GM19328 (cell line): ENCODE results near the gene IGFBP1.
"Not testable (repeated sequence)": the region's sequence is repeated elsewhere in the genome, so short reads cannot be mapped to it uniquely, and the experiment has no call there.

ENCODE experiments used
- ATAC-seq: cut with Tn5 transposase; IDR thresholded peaks from one replicate; pipeline ENCODE4 v1.9.1; 2021; ENCODE audit warnings: mild to moderate bottlenecking, moderate library complexity; ENCODE audit not compliant: unreplicated experiment

The IGFBP1 gene

DNA sequence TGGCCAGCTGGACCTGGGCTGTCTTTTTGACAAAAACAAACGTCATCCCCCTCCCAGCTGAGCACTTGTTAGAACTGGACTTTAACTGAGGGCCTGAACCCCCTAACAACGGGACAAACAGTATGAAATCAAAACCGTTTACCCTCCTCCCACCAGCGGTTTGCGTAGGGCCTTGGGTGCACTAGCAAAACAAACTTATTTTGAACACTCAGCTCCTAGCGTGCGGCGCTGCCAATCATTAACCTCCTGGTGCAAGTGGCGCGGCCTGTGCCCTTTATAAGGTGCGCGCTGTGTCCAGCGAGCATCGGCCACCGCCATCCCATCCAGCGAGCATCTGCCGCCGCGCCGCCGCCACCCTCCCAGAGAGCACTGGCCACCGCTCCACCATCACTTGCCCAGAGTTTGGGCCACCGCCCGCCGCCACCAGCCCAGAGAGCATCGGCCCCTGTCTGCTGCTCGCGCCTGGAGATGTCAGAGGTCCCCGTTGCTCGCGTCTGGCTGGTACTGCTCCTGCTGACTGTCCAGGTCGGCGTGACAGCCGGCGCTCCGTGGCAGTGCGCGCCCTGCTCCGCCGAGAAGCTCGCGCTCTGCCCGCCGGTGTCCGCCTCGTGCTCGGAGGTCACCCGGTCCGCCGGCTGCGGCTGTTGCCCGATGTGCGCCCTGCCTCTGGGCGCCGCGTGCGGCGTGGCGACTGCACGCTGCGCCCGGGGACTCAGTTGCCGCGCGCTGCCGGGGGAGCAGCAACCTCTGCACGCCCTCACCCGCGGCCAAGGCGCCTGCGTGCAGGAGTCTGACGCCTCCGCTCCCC lies at the start of gene IGFBP1:
TSS of gene IGFBP1 (plus strand) at position 304 of the 808 bp plus-strand sequence. CDS start at position 469, 165 bp downstream.
- no peak for ATAC-seq

DNA sequence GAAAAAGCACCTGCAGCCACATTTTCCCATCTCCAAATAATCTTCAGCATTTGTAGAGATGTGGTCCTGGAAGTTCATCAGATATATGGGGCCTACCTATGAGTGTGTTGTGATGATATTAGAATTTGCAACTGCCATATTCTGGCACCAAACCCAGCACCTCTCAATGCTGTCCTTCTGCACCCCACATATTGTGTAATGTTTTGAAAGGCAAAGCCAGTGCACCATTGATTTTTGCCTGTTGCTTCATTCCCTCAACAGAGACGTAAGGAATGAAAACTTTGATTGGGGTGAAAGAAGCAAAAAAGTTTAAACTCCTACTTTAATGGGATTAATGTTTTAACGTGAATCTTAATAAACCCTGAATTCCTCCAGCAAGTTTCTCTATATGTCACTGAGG lies 49.4 kb upstream of the IGFBP1 start:
- not testable (repeated sequence) for ATAC-seq

DNA sequence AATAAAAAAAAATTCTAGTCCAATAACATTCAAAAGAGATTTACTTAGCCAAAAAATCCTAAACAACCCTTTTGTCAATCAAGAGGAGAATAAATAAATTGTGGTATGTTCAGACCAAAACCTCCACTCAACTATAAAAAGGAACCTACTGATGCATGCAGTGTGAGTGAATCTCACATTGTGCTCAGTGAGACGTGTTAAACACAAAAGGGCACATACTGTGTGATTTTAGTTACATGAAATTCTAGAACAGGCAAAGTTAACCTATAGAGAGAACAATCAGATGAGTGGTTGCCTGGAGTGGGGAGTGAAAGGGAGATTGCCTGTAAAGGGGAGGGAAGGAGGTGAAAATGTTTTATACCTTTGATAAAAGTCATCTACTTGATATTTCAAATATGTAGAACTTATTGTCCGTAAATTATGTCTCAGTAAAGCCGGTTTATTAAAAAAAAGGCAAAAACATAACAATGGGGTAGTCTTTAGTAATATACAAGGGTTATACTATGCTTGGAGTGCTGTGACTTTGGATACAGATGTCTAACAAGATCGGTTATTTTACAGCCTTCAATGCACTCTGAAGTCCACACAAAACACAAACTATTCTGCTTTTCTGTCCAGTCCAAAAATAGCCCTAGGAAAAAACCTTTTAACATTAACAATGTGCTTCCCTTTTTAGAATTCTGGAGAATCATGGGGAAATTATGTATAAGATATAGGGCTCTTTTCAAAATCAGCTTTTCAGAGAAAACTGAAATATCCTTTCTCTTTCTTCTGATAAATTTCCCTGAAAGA lies 46.2 kb upstream of the IGFBP1 start:
- ATAC-seq, result not testable (repeated sequence)

DNA sequence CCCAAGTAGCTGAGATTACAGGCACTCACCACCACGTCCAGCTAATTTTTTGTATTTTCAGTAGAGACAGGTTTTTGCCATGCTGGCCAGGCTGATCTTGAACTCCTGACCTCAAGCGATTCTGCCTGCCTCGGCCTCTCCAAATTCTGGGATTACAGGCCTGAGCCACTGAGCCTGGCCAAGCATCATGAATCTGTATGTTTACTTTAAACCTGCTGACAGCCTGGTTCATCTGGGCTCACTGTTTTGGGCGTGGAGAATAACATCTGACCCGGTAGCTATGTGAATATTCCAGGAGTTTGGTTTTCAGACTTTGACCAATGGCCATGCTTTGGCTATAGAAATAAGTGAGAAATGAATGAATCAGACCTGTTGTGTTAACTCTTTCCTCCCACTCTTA lies 41.8 kb upstream of the IGFBP1 start:
- not testable (repeated sequence) for ATAC-seq

DNA sequence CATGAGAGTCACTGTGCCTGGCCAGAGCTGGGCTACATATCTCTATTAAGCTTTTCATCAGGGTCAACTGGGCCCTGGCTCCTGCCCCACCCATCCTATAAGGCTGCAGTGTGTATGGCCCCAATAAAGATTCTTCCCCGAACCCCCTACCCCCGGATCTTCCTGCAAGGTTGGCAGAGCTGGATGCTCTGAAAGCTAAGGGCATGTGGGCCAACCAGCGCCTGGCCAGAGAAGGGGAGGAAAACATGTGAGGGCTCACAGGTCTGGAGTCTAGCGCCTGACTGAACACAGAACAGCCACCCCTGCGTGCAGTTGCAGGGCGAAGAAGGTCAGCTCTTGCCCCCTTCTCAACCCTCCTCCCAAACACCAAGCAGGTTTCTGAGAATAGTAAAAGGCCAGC lies 39.6 kb upstream of the IGFBP1 start:
- ATAC-seq, result not testable (repeated sequence)

DNA sequence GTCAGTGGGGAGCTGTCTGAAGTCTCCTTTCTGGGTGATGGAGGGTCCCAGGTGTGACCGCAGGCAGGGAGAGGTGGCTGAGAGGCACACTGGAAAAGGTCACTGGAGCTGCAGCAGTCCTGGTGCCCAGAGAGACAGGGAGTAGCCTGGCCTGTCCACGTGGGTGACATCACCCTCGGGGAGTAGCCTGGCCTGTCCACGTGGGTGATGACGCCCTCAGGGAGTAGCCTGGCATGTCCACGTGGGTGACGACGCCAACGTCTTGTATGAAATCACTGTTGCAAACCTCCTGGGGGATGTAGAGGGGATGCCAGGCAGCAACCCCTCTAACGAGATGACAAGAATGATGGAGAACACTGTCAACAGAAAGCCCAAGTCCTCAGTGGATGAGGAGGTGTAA lies 35.3 kb upstream of the IGFBP1 start:
- not testable (repeated sequence) for ATAC-seq

DNA sequence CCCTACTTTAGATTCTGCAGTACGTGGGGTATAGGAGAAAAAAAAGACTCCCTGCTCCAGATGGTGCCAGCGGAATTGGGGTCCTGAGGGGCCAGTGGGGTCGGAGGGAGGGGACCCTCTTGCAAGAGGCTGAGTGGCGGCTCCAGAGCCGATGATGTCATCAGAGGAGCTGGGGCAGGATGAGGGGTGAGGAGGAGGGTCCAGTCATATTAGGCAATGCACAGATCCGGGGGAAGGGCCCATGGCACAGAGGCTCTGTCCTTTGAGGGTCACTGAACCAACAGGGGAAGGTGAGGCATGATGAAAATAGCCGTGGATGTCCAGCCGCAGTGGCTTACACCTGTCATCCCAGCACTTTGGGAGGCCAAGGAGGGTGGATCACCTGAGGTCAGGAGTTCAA lies 34.8 kb upstream of the IGFBP1 start:
- ATAC-seq, result not testable (repeated sequence)

DNA sequence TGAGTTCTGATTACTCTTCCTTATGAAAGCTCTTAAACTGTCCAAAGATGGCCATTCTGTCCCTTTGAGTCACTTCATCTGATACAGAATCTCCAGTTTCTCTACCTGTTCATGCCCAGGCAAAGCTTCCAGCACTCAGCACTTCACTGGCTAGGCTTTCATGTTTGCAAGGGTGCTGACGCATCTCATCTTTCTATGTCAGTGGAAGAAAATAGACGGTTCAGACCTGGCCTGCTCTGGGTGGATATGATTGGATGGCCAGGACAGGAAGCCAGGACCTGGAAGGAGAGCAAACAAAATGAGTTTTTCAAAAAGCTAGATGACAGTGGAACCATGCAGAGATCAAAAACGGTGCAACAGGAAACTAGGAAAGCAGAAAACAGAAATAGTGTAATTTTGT lies 32.6 kb upstream of the IGFBP1 start:
- ATAC-seq, result not testable (repeated sequence)

DNA sequence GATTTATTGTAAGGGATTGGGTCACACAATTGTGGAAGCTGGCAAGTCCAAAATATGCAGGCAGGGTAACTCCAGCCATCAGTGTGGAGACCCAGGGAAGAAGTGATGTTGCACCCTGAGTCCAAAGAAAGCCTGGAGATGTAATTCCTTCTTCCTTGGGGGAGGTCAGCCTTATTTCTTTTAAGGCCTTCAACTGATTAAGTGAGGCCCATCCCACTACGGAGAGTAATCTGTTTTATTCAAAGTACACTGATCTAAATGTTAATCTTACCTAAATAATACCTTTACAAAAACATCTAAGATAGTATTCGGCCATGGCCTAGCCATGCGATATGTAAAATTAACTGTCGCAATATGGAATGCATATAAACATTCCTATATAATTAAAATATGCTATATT lies 31.4 kb upstream of the IGFBP1 start:
- not testable (repeated sequence) for ATAC-seq

DNA sequence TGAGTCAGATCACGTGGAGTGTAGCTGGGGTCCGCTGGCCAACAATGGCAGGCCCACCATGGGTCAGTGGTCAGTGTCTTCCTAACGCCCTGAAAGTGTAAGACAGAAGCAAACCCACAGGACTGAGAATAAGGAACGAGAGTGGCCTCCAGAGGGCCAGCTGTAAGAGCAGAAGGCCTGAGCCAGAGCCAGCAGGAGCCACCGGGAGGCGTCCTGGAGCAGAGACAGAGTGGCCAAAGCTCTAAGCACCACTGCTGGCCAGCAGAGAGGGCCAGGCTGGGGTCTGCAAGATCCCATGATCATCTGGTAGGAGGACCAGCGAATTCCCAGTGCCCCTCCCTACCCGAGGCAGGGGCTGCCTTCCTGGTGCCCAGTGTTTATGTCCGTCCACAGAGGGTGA lies 24.6 kb upstream of the IGFBP1 start:
- ATAC-seq, result no peak

DNA sequence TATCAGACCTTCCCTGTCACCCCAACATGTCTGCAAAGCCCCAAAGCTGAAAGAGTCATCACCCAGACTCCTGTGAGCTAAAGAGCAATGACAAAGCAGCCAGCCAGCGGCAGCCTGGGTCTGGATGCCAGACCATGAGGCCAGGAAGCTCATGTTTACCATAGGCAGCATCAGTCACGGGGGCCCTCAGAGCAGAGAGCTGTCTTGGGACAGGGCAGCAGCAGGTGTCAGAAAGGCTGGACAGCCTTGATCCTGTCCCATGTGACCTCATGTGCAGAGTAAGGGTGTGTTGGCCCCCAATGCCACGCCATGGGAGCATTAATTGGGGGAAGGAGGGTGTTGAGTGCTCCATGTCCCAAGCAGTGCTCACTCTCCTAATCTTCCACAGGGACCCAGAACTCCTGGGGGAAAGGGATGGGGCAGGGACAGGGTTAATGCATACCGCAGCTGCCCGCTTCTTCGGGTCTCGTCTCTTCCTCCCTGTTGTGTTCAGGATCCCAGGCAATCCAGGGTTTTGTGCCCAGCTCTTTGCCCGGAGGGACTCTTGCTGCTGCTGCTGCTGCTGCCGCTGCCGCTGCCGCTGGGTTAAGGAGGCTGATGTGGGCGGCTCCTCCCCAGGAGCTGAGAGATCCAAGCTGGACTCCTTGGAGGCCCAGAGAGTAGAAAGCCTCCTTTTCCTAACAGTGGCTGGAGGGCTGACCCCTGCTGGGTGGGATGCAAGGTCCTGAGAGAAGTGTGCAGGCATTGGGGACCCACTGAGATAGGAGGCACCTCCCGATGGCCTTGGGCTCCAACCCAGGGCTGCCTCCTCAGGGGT lies 22.5 kb upstream of the IGFBP1 start:
- ATAC-seq, result no peak

DNA sequence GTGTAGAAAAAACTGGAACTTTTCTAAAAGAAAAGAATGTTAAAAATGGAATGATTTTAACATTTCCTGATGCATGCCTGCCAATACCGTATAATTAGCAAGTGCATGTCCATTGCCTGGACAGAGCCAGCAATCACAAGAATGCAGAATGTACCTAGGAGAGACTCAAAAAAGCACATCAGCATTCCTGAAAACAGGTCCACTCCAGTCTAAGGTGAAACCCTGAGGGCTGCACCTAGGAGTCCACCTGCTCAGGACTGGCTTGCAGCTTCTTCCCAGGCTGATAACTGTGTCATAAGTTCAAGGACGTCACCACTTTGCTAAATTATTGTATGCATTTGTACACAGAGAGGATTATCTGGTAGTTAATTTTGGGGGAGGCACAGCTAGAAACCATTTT lies 20.8 kb upstream of the IGFBP1 start:
- ATAC-seq, result no peak

DNA sequence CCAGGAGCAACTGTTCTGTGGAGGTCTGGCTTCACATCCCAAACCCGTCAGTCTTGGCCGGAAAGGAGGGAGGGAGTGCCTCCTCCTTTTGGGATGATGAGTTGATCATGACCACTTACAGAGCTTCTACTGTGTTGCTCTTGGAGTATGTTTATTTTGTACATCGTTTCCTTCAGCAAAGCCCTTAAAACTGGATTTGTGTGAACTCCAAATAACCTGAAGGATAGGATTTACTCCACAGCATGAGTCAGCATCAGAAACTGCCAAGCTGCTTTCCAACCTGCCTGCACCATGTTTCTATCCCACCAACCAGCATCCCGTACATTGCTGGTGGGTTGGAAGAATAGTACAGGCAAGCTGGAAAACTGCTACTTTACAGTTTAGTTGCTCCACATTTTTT lies 18.9 kb upstream of the IGFBP1 start:
- ATAC-seq, result no peak

DNA sequence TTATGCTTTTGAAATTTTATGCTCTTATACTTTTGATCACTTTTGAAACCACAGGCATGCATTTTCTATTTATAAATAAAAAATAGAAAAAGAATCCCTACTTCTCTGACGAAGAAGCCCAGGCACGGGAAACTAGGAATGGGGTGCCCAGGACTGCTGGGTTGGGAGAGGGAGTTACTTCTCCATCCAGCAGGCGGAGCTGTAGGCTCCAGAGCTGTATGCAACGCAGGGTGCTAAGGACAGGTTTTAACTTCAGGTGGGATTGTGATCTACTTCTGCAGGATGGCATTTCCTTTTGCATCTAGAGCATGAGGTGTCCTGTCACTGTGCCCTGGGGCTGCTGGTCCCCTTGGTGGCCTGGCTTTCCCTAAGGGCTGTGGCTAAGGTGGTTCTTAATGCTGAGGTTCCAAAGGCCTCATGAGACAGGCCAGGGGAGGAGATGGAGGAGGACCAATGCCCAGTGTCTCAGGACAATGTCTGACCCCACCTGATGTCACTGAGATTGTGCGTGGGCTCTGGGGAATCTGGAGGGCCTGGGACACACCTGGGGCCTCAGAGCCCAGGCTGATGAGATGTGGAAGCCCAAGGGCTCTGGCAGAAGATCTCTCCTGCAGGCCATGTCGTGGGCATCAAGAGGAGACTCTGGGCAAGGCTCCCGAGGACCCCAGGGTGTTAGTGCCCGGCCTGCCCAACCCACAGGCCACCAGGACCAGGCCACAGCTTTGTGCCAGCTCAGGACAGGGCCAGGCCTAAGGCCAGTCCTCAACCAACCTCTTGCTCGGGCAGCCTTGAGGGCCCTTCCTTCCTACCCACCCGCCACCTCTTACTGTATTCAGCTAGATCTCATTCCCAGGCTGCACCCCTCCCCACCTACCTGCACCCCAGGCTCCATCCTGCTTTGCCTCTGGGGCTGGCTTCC lies 15.9 kb upstream of the IGFBP1 start:
- no peak for ATAC-seq

DNA sequence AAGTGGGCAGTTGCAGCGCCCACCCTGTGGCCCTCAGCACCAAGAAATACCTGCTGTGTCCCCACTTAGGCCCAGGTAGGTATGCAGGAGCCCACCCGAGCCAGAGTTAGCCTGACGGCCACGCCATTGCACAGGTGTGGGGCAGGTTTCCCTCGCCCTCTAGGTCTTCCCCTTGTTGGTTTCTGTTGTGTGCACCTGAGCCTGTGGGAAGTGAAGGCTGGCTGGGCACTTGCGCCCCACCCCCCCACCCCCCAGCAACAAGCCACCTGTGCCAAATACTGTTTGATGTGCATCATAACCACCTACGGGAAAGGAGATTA lies 15.3 kb upstream of the IGFBP1 start, which contains the start of gene CCDC201:
TSS of gene CCDC201 (minus strand) at position 48 of the 320 bp plus-strand sequence. CDS start 75 bp downstream, outside the sequence.
- ATAC-seq, result no peak

DNA sequence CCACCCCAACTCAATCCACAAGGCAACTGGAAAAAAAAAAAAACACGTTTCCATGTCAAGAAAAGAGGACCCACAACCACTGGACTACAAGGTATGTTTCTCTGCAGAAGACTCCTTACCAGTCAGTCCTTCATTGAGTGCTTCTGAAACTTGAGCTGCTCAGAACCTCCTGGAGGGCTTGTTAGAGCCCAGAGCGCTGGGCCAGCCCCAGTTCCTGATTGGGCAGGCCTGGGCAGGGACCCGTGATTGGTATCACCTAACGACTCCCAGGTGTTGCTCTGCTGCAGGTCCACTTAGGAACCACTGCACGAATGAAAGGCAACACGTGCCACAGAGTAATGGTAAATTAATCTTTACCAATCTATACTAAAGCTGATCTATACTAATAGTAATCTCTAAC lies 14.9 kb upstream of the IGFBP1 start:
- no peak for ATAC-seq

DNA sequence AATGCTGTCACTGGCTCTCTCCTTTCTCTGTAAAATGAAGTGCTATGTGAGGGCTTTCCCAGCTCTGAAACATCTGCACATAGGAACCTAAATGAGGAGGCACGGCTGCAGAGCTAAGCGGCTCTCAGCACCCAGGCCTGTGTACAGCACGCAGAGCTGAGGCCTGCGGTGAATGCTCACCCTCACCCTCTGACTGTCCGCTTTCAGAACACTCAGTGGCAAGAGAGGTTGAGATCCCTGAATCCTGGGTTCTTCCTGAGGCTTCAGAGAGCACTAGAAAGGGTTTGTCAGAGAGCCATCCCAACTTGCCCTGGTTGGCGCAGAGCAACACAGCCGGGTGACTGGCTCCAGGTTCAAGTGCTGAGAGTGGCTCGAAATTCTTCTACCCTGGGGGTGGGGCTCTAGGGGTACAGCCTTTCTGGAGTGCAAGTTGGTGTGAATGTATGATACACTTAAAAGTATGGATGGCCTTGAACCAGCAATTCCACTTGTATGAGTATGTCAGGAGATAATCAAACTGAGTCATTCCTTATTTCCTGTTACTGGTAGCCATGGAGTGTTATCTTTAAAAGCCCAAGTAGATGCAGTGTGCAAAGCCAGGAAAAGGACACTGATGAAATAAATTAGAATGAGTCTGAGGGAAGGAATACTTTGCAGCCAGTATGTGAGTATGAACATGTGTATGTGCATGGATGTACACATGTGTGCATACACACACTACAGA lies 13.7 kb upstream of the IGFBP1 start:
- ATAC-seq, result no peak

DNA sequence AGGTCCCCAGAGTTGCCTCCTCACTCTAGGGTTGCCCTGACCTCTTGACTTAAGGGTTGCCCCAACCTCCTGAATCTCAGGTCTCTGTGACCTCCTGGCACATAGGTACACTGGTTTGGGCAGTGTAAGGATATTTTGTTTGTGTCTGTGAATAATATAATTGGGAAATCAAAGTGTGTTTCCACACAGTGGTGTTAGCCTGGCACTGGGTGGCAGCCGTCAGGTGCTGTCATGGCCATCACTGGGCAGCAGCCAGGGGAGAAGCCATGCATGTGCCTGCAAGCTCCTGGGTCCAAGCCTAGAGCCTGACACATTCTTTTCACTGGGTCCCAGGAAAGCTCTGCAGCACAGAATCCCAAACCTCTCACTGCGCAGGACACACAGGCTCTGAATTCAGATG lies 11.8 kb upstream of the IGFBP1 start:
- no peak for ATAC-seq

DNA sequence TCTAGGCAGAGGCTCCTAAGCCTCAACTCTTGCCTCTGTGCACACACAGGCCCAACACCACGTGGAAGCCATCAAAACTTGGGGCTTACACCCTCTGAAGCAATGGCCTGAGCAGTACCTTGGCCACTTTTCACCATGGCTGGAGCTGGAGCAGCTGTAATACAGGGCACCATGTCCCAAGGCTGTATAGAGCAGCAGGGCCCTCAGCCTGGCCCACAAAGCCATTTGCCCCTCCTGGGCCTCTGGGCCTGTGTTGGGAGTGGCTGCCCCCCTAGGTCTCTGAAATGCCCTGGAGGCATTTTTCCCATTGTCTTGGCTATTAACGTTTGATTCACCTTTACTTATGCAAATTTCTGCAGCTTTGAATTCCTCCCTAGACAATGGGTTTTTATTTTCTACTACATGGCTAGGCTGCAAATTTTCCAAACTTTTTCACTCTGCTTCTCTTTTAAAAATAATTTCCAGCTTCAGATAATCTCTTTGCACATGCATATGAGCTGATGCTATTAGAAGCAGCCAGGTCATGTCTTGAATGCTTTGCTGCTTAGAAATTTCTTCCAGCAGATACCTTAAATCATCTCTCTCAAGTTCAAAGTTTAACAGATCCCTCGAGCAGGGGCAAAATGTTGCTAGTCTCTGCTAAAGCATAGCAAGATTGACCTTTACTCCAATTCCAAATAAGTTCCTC lies 9.7 kb upstream of the IGFBP1 start:
- no peak for ATAC-seq
